Common myeloid progenitor, CD34-positive (primary cell): ENCODE measurements around the gene PEG3.

Experiments used
- CTCF ChIA-PET: fragments of 350-600 bp; sonication (Branson Sonifier 250); formaldehyde crosslinking; loops from one replicate; lab custom pipeline; 2021; ENCODE audit warnings: antibody characterized with exemption; lab: Charles Lee
- POLR2A ChIA-PET: fragments of 350-600 bp; sonication (Branson Sonifier 250); formaldehyde crosslinking; loops from one replicate; lab custom pipeline; 2021; ENCODE audit warnings: antibody characterized with exemption; lab: Charles Lee
- DNase-seq, 3 donors: peaks; one replicate each; pipeline versions ENCODE4 v3.0.0 to v3.0.0-alpha.2; 2013
- H3K27ac ChIP-seq, 2 experiments: 1 replicate in 1 of 2; 2 replicates in 1 of 2; pipeline ENCODE4 v1.7.0; 2013; ENCODE audit warnings: inconsistent platforms in 2 of 2, low read length in 2 of 2, mild to moderate bottlenecking in 2 of 2, low read depth in 1 of 2, moderate library complexity in 1 of 2; ENCODE audit not compliant: severe bottlenecking in 2 of 2, insufficient read depth in 1 of 2, poor library complexity in 1 of 2
- H3K27me3 ChIP-seq, 5 experiments: replicated peaks in 2 of 5; 1 replicate in 3 of 5; 2 replicates in 2 of 5; pipeline versions ENCODE4 v1.6.1 to v1.7.0; 2013; ENCODE audit warnings: low read length in 4 of 5, mild to moderate bottlenecking in 2 of 5, moderate library complexity in 2 of 5, inconsistent platforms in 1 of 5; ENCODE audit not compliant: insufficient read depth in 5 of 5, control insufficient read depth in 4 of 5
- H3K36me3 ChIP-seq, 4 experiments: 1 replicate in 2 of 4; 2 replicates in 2 of 4; pipeline versions ENCODE4 v1.6.1 to v1.7.0; 2013; ENCODE audit warnings: low read length in 3 of 4, control low read depth in 1 of 4, mild to moderate bottlenecking in 1 of 4; ENCODE audit not compliant: control insufficient read depth in 4 of 4, insufficient read depth in 4 of 4
- H3K4me1 ChIP-seq, 4 experiments: 1 replicate in 3 of 4; 2 replicates in 1 of 4; pipeline versions ENCODE4 v1.6.1 to v1.7.1; 2013; ENCODE audit warnings: low read length in 3 of 4, mild to moderate bottlenecking in 3 of 4, control low read depth in 1 of 4, inconsistent platforms in 1 of 4, moderate library complexity in 1 of 4; ENCODE audit not compliant: control insufficient read depth in 4 of 4, insufficient read depth in 4 of 4; ENCODE audit errors: control extremely low read depth in 1 of 4
- H3K4me3 ChIP-seq, 7 experiments: 1 replicate in 4 of 7; 2 replicates in 3 of 7; pipeline versions ENCODE4 v1.5.1 to v1.7.0; 2013; ENCODE audit warnings: mild to moderate bottlenecking in 7 of 7, low read length in 6 of 7, moderate library complexity in 6 of 7, inconsistent platforms in 2 of 7, low read depth in 2 of 7, control low read depth in 1 of 7; ENCODE audit not compliant: insufficient read depth in 4 of 7, control insufficient read depth in 1 of 7; ENCODE audit errors: extremely low read depth in 1 of 7
- H3K9me3 ChIP-seq, 5 experiments: 1 replicate in 4 of 5; 2 replicates in 1 of 5; pipeline versions ENCODE4 v1.6.1 to v1.7.1; 2013; ENCODE audit warnings: low read length in 4 of 5, mild to moderate bottlenecking in 2 of 5, inconsistent platforms in 1 of 5, low read depth in 1 of 5, moderate library complexity in 1 of 5; ENCODE audit not compliant: control insufficient read depth in 4 of 5, insufficient read depth in 2 of 5; ENCODE audit errors: control extremely low read depth in 1 of 5
- WGBS: methylation state at CpG from one replicate; pipeline ENCODE4 v1.1.5; 2013; ENCODE audit not compliant: insufficient coverage; 5-methylcytosine and 5-hydroxymethylcytosine counted together

Gene PEG3

DNA sequence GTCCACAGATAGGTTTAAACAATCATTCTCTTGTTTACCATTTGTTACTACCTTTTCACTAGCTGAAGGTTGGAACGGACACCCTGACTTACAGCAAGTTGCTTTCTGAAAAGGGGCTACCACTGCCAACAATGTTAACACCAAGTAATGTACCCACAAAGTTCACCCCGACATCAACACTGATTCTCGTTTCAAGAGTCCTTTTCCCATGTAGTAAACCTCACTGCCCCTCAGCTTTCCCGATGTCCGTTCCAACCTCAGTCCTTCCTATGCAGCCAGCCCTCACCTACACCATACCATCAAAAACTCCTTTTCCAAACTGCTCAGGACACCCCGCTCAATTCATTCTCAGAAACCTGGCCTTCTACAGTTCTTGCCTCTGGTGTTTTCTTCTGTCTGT lies 29.0 kb downstream of the PEG3 start:
- Histone ChIP-seq H3K27ac (no peak overlapping the region), H3K4me1 (no peaks in the 10 kb centered on the region), H3K9me3 (peaks cover 0 to 12% (median 5%) of the 10 kb centered on the region in 5 experiments), H3K36me3 (no peaks in the 10 kb centered on the region), H3K27me3 (no peaks in the 10 kb centered on the region), H3K4me3 (no peak overlapping the region)
- ChIA-PET CTCF (interaction anchor here (0.6 kb wide), 1 partner anchor 19 kb away, joined by 3 read pairs; no protein-coding TSS in a partner anchor), POLR2A (no interaction called here)
- WGBS: 83% methylated on average over 6 of the region's 6 CpGs
- DNase-seq: no peak

- ChIA-PET CTCF (no interaction called here), POLR2A (no interaction called here)
- Histone ChIP-seq H3K4me3 (no peak overlapping the region), H3K36me3 (no peaks in the 10 kb centered on the region), H3K9me3 (peaks cover 0 to 12% (median 8%) of the 10 kb centered on the region in 5 experiments), H3K4me1 (no peaks in the 10 kb centered on the region), H3K27me3 (no peaks in the 10 kb centered on the region), H3K27ac (no peak overlapping the region)
- DNase-seq: no peak
- no CpG with 5 or more reads among the region's 1 CpG for WGBS
These were observed 30.3 kb downstream of the PEG3 start for GRCh38 chr19:56810260-56810659.

GRCh38 chr19:56808717-56809392 lies 31.7 kb downstream of the PEG3 start:
- H3K36me3 ChIP-seq: no peaks in the 10 kb centered on the region
- H3K27ac ChIP-seq: no peak overlapping the region
- no peaks in the 10 kb centered on the region for H3K27me3 ChIP-seq
- CTCF ChIA-PET: no interaction called here
- DNase-seq: no peak
- POLR2A ChIA-PET: no interaction called here
- H3K4me1 ChIP-seq: no peaks in the 10 kb centered on the region
- no peak overlapping the region for H3K4me3 ChIP-seq
- 100% methylated on average over 1 of the region's 3 CpGs for WGBS
- H3K9me3 ChIP-seq: peaks cover 0 to 16% (median 9%) of the 10 kb centered on the region in 5 experiments

DNA sequence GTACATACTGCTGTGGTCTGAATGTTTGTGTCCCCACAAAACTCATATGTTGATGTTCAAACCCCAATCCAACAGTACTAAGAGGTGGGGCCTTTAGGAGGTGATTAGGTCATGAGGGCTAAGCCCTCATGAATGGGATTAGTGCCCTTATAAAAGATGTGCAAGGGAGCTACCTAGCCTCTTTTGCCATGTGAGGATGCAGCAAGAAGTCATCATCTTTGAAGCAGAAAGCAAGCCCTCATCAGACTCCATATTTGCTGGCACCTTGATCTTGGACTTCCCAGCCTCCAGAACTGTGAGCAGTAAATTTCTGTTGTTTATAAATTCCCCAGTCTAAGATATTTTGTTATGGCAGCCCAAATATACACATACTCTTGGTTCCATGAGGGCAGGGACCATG lies 33.9 kb downstream of the PEG3 start:
- no peak for DNase-seq
- H3K4me3 ChIP-seq: no peak overlapping the region
- ChIA-PET CTCF (no interaction called here), POLR2A (no interaction called here)
- peaks cover 0 to 28% (median 20%) of the 10 kb centered on the region in 5 experiments for H3K9me3 ChIP-seq
- H3K27me3 ChIP-seq: no peaks in the 10 kb centered on the region
- no peaks in the 10 kb centered on the region for H3K4me1 ChIP-seq
- no peaks in the 10 kb centered on the region for H3K36me3 ChIP-seq
- no peak overlapping the region for H3K27ac ChIP-seq
